ENCODE measurements around the gene GRID2.
"Not testable (repeated sequence)": the region's sequence is repeated elsewhere in the genome, so short reads cannot be mapped to it uniquely, and the experiment has no call there.

GRID2 gene

GRCh38 chr4:93348896-93349295 lies 1045.1 kb downstream of the GRID2 start:
- DNase-seq, result no peak

- DNase-seq, result no peak
These were observed 1048.1 kb downstream of the GRID2 start for GRCh38 chr4:93351846-93352245.

- DNase-seq, result no peak
These were observed 1051.6 kb downstream of the GRID2 start for GRCh38 chr4:93355411-93355810.

GRCh38 chr4:93359586-93359985 lies 1055.8 kb downstream of the GRID2 start:
- no peak for DNase-seq

GRCh38 chr4:93366169-93366755 lies 1062.5 kb downstream of the GRID2 start:
- not testable (repeated sequence) for DNase-seq

GRCh38 chr4:93368968-93369367 lies 1065.2 kb downstream of the GRID2 start:
- no peak for DNase-seq

GRCh38 chr4:93370256-93370655 lies 1066.5 kb downstream of the GRID2 start:
- DNase-seq, result no peak

- no peak for DNase-seq
These were observed 1070.4 kb downstream of the GRID2 start for GRCh38 chr4:93373893-93374860.

- no peak for DNase-seq
These were observed 1080.5 kb downstream of the GRID2 start for GRCh38 chr4:93384241-93384640.

- DNase-seq, result no peak
These were observed 1081.1 kb downstream of the GRID2 start for GRCh38 chr4:93384887-93385286.

- DNase-seq, result no peak
These were observed 1090.8 kb downstream of the GRID2 start for GRCh38 chr4:93394545-93395081.

- DNase-seq, result no peak
These were observed 1092.5 kb downstream of the GRID2 start for GRCh38 chr4:93396272-93396671.

GRCh38 chr4:93403571-93403970 lies 1099.8 kb downstream of the GRID2 start:
- DNase-seq, result no peak

GRCh38 chr4:93407493-93408275 lies 1103.9 kb downstream of the GRID2 start:
- no peak for DNase-seq

- no peak for DNase-seq
These were observed 1105.3 kb downstream of the GRID2 start for GRCh38 chr4:93409035-93409434.

- DNase-seq, result no peak
These were observed 1110.3 kb downstream of the GRID2 start for GRCh38 chr4:93414041-93414550.

GRCh38 chr4:93416344-93417128 lies 1112.8 kb downstream of the GRID2 start:
- no peak for DNase-seq

- no peak for DNase-seq
These were observed 1127.6 kb downstream of the GRID2 start for GRCh38 chr4:93431371-93431770.

- DNase-seq, result no peak
These were observed 1130.1 kb downstream of the GRID2 start for GRCh38 chr4:93433840-93434239.

- DNase-seq, result no peak
These were observed 1132.3 kb downstream of the GRID2 start for GRCh38 chr4:93436000-93436626.

GRCh38 chr4:93437991-93438390 lies 1134.2 kb downstream of the GRID2 start:
- no peak for DNase-seq

GRCh38 chr4:93444860-93445259 lies 1141.1 kb downstream of the GRID2 start:
- no peak for DNase-seq
